Stimulated activated CD4-positive, alpha-beta T cell treated with anti-CD3 and anti-CD28 coated beads, Interleukin-15, amount 100 ng/mL, for 48 hours (primary cell): ENCODE results near the gene TECPR1.
"Not testable (repeated sequence)": the region's sequence is repeated elsewhere in the genome, so short reads cannot be mapped to it uniquely, and the experiment has no call there.

ENCODE experiments used
- DNase-seq, 2 donors: peaks; one replicate each; pipeline ENCODE4 v3.0.0-alpha.2; 2020; ENCODE audit warnings: low read depth in 2 of 2

The TECPR1 gene

DNA sequence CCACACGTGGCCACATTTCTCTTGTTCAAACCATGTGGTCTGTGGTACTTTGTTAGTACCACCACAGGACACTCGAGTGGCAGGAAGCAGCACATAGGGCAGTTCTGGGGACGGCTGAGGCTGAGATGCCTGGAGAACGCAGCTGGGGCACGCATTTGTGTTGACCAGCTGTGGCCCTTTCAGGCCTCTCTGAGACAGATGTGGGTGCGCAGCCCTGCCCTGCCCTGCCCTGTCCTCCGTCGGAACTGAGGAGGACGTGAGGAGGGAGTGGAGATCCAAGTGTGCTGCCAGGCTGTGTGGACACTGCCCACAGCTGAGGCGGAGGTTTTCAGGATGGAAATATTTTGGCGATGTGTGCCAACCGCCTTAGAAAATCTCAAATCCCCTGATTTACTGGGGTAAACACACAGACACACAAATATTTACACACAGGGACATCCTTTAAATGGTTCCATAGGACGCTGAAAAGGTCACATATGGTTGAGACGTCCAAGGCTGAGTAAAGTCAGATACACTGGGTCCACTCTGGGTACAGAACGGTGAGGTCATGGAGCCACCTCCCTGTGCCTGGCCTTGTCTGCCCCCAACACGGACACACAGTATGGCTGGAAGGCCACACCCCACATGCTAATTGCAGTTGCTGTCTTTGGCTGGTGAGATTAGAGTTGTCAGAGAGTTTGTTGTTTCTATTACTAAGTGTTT lies 26.0 kb downstream of the TECPR1 start:
- no peak for DNase-seq

DNA sequence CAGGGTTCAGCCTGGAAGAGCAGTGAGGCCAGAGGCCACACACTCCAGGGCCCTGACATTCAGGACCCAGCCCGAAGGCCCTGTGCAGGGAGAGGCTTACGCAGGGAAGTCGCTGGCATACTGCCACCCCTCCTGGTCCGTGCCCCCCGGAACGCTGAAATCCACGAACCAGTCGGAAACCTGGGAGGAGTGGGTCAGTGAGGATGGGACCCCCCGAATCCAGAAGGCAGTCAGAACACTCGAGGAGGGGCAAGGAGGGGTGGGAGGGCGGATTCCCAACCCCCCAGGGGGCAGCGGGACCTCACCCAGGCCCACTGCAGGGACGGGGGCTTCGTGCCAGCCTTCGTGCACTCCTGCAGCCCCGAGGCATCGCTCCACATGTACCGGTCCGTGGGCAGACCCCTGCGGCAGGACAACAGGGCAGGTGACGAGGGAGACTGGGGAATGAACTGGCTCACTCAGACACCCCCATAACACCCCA lies 27.3 kb downstream of the TECPR1 start:
- no peak for DNase-seq

GRCh38 chr7:98223898-98224700 lies 27.9 kb downstream of the TECPR1 start:
- no peak for DNase-seq

DNA sequence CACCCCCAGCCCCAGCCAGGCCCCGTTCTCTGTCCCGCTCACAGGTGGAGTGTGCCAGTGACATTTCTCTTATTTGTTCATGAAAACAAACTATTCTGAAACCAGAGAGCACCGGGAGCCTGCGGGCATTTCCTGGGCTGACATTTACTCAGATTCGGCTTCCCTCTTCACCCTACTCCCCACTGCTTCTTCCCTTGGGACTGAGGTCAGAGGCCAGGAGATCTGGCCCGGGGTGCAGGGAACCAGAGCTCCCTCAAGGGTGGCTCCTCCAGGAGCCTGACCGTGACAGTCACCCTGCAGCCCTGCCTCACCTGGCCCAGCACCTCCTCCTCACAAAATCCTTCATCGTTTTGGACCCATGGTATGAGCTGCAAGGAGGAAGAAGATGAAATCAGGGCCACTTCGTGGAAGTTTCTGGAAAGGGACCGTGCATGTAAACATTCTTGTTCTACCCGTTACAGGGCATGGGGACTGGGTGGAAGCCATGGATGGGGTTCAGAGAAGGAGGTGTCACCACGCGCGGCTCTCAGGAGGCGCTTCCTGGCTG lies 28.6 kb downstream of the TECPR1 start:
- no peak for DNase-seq

GRCh38 chr7:98222533-98223195 lies 29.4 kb downstream of the TECPR1 start:
- DNase-seq: no peak

- DNase-seq: no peak
Observed at GRCh38 chr7:98221611-98222532, 30.2 kb downstream of the TECPR1 start.

GRCh38 chr7:98219382-98219781 lies 32.6 kb downstream of the TECPR1 start:
- DNase-seq: not testable (repeated sequence)

- DNase-seq: no peak
Observed at GRCh38 chr7:98217623-98218582, 34.1 kb downstream of the TECPR1 start.

DNA sequence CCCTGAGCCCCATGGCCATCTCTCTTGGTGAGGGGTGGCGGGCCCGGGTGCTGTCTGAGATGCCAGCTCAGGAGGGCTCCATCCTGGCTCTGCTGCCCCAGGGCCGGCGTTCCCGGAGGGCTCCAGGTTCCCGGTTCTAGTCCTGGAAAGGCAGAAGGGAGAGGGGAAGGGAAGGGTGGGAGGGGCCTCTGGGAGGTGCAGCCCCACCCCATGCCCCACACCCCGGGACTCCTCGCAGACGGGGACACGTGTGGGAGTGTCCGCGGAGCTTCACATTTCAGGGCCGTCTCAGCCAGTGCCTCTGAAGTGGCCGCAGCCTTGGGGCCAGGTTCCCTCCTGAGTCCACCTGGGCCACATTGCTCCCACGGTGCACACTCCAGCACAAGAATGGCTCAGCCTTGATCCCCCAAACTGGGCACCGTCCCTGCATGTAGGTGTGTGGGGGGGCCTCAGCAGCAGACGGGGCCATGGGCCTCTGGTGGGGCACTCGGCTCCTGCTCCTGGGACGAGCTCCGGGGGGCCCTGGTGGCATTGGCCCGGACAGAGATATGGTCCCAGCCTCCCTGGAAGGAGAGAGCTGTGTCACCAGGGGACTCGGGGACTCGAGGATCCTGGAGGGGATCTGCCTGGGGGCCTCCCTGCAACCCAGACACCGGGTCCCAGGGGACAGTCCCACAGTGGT lies 35.0 kb downstream of the TECPR1 start:
- no peak for DNase-seq

GRCh38 chr7:98215561-98216495 lies 36.2 kb downstream of the TECPR1 start:
- DNase-seq: no peak

DNA sequence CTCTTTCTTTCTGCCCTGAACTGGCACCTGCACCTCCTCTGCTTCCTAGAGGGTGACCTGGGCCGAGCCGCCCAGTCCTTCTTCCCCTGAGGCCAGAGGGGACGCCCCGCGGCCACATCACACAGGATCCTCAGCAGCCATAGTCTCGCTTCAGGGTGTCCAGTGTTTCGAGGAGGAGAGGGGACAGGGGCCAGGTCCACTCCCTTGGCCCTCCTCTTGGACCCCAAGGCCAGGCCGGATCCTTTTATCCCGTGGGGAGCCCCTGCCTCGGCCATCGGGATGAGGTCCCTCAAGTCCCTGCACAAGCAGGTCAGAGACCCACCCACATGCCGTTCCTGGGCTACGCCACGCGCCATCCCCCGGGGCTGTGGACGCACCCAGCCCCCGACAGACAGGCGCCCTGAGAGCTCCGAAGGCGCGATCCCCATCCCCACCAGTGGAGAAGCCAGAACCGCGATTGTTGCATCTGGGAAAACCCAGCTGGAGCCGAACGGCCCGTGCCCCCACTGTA lies 37.2 kb downstream of the TECPR1 start:
- DNase-seq: no peak

- no peak for DNase-seq
Observed at GRCh38 chr7:98213888-98214810, 37.9 kb downstream of the TECPR1 start.

- DNase-seq: no peak
Observed at GRCh38 chr7:98213296-98213887, 38.6 kb downstream of the TECPR1 start.

DNA sequence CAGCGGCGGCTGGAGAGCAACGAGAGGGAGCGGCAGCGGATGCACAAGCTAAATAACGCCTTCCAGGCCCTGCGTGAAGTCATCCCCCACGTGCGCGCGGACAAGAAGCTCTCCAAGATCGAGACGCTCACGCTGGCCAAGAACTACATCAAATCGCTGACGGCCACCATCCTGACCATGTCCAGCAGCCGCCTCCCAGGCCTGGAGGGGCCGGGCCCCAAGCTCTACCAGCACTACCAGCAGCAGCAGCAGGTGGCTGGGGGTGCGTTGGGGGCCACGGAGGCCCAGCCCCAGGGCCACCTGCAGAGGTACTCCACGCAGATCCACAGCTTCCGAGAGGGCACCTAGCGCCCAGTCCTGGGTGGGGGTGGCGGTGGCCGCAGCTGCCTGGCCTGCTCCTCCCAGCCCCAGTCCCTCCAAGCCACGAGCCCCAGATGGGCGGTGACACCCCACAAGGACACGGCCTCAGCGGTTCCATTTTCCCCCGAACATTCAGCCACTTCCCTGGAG lies 39.4 kb downstream of the TECPR1 start:
- no peak for DNase-seq

DNA sequence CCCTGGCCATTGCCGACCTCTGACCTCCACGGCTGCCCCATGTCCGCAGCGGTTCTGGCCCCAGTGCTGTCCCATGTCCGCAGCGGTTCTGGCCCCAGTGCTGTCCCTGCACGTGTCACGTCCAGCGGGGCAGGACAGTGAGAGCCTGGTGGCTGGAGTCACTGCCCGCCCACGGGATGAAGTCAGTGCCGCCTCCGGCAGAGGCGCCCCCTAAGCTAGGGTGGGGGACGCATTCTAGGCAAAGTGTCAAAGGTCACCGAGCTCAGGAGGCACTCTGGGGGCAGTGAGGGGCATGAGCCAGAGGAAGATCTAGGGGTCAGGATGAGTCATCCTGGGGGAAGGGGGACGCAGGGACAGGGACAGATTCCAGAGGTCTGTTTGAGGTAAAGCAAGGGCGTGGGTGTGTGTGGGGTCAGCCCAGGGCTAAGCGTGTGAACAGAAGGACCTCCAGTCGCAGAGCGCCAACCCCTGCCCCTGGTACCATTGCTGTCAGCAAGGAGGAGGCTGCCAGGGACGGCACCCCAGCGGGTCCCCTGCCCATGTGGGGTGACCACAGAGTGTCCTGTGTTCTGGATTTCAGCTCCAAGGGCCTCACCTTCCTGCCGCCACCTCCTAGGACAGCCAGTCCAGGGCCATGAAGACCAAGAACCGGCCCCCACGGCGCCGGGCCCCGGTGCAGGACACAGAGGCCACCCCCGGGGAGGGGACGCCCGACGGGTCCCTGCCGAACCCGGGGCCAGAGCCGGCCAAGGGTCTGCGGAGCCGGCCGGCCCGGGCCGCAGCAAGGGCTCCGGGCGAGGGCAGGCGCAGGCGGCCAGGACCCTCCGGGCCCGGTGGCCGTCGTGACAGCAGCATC lies 40.1 kb downstream of the TECPR1 start:
- no peak for DNase-seq
